WTC11 (cell line): Measurements from ENCODE around the gene KRTAP5-11.
"Not testable (repeated sequence)": the region's sequence is repeated elsewhere in the genome, so short reads cannot be mapped to it uniquely, and the experiment has no call there.

Experiments used
- ELF4 ChIP-seq: sonication (generic); formaldehyde crosslinking; IDR thresholded peaks from 2 replicates; pipeline ENCODE4 v1.8.1; 2022; ENCODE audit warnings: low read depth, mild to moderate bottlenecking, moderate library complexity, missing genetic modification reagents
- FOXP1 ChIP-seq: sonication (generic); formaldehyde crosslinking; IDR thresholded peaks from 2 replicates; pipeline ENCODE4 v1.8.0; 2022; ENCODE audit warnings: missing genetic modification reagents, mild to moderate bottlenecking, moderate library complexity, borderline replicate concordance
- KAT7 ChIP-seq: sonication (generic); formaldehyde crosslinking; IDR thresholded peaks from 2 replicates; pipeline ENCODE4 v1.8.1; 2023; ENCODE audit warnings: missing genetic modification reagents, mild to moderate bottlenecking, borderline replicate concordance
- MAX ChIP-seq: sonication (generic); formaldehyde crosslinking; IDR thresholded peaks from 2 replicates; pipeline ENCODE4 v1.8.0; 2022; ENCODE audit warnings: mild to moderate bottlenecking, missing genetic modification reagents
- NFYB ChIP-seq: sonication (generic); formaldehyde crosslinking; conservative IDR thresholded peaks from 2 replicates; pipeline ENCODE4 v1.8.0; 2022; ENCODE audit warnings: low read depth, missing genetic modification reagents
- NR2C2 ChIP-seq: sonication (generic); formaldehyde crosslinking; IDR thresholded peaks from 2 replicates; pipeline ENCODE4 v1.8.0; 2022; ENCODE audit warnings: mild to moderate bottlenecking, missing genetic modification reagents
- TCF7 ChIP-seq: sonication (generic); formaldehyde crosslinking; IDR thresholded peaks from 2 replicates; pipeline ENCODE4 v1.8.0; 2022; ENCODE audit warnings: mild to moderate bottlenecking, low read depth, missing genetic modification reagents, moderate library complexity
- TEAD1 ChIP-seq: sonication (generic); formaldehyde crosslinking; IDR thresholded peaks from 2 replicates; pipeline ENCODE4 v1.8.0; 2022; ENCODE audit warnings: mild to moderate bottlenecking, missing genetic modification reagents
- TEAD4 ChIP-seq: sonication (generic); formaldehyde crosslinking; IDR thresholded peaks from 2 replicates; pipeline ENCODE4 v1.8.0; 2022; ENCODE audit warnings: mild to moderate bottlenecking, missing genetic modification reagents
- ZNF219 ChIP-seq: sonication (generic); formaldehyde crosslinking; IDR thresholded peaks from 2 replicates; pipeline ENCODE4 v1.8.0; 2023; ENCODE audit warnings: missing genetic modification reagents, mild to moderate bottlenecking, borderline replicate concordance
- TF ChIP-seq, protein P1 (sequence below): fragments of 200-600 bp; IDR thresholded peaks from 2 replicates; pipeline ENCODE4 v1.8.0; 2022; ENCODE audit warnings: antibody characterized with exemption
- TF ChIP-seq, protein P2 (sequence below): sonication (generic); formaldehyde crosslinking; conservative IDR thresholded peaks from 2 replicates; pipeline ENCODE4 v1.8.1; 2023; ENCODE audit warnings: mild to moderate bottlenecking, low read depth, missing genetic modification reagents, moderate library complexity
- TF ChIP-seq, protein P3 (sequence below): sonication (generic); formaldehyde crosslinking; IDR thresholded peaks from 2 replicates; pipeline ENCODE4 v1.8.1; 2022; ENCODE audit warnings: mild to moderate bottlenecking, missing genetic modification reagents, moderate library complexity, borderline replicate concordance

DNA sequence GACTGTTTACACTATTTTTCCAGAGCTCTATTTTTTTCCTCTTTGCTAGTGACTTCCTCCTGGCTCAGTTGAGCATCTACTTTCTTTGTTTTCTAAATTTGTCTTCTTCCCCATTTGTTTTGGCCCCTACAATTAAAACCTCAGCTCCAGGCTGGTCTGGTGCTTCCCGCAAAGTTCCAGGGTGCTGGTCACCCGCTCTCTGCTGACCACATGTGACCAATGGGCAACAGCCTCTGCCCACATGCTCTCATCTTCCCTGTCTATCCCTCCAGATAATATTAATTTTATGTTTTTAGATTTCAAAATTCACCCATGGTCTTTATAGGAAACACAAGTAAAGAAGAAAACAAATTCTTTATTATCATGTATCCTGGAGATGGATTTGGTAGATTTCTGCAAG, 294 bp upstream of the KRTAP5-11 start:
- TF ChIP-seq, protein P1, sequence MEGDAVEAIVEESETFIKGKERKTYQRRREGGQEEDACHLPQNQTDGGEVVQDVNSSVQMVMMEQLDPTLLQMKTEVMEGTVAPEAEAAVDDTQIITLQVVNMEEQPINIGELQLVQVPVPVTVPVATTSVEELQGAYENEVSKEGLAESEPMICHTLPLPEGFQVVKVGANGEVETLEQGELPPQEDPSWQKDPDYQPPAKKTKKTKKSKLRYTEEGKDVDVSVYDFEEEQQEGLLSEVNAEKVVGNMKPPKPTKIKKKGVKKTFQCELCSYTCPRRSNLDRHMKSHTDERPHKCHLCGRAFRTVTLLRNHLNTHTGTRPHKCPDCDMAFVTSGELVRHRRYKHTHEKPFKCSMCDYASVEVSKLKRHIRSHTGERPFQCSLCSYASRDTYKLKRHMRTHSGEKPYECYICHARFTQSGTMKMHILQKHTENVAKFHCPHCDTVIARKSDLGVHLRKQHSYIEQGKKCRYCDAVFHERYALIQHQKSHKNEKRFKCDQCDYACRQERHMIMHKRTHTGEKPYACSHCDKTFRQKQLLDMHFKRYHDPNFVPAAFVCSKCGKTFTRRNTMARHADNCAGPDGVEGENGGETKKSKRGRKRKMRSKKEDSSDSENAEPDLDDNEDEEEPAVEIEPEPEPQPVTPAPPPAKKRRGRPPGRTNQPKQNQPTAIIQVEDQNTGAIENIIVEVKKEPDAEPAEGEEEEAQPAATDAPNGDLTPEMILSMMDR: not testable (repeated sequence)
- not testable (repeated sequence) for TF ChIP-seq MAX (CRISPR knock-in tag); ZNF219 (CRISPR knock-in tag); KAT7 (CRISPR knock-in tag); NFYB (CRISPR knock-in tag); FOXP1 (CRISPR knock-in tag); TEAD1 (CRISPR knock-in tag); TEAD4 (CRISPR knock-in tag); TCF7 (CRISPR knock-in tag); ELF4; NR2C2 (CRISPR knock-in tag)
- TF ChIP-seq, protein P2, sequence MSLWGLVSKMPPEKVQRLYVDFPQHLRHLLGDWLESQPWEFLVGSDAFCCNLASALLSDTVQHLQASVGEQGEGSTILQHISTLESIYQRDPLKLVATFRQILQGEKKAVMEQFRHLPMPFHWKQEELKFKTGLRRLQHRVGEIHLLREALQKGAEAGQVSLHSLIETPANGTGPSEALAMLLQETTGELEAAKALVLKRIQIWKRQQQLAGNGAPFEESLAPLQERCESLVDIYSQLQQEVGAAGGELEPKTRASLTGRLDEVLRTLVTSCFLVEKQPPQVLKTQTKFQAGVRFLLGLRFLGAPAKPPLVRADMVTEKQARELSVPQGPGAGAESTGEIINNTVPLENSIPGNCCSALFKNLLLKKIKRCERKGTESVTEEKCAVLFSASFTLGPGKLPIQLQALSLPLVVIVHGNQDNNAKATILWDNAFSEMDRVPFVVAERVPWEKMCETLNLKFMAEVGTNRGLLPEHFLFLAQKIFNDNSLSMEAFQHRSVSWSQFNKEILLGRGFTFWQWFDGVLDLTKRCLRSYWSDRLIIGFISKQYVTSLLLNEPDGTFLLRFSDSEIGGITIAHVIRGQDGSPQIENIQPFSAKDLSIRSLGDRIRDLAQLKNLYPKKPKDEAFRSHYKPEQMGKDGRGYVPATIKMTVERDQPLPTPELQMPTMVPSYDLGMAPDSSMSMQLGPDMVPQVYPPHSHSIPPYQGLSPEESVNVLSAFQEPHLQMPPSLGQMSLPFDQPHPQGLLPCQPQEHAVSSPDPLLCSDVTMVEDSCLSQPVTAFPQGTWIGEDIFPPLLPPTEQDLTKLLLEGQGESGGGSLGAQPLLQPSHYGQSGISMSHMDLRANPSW (CRISPR knock-in tag): not testable (repeated sequence)
- TF ChIP-seq, protein P3, sequence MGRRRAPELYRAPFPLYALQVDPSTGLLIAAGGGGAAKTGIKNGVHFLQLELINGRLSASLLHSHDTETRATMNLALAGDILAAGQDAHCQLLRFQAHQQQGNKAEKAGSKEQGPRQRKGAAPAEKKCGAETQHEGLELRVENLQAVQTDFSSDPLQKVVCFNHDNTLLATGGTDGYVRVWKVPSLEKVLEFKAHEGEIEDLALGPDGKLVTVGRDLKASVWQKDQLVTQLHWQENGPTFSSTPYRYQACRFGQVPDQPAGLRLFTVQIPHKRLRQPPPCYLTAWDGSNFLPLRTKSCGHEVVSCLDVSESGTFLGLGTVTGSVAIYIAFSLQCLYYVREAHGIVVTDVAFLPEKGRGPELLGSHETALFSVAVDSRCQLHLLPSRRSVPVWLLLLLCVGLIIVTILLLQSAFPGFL: not testable (repeated sequence)
